Hepatocyte (in vitro differentiated cells): ENCODE measurements around the gene SDC4.

Source experiments
- CTCF ChIP-seq: fragments of 200-600 bp; sonication (generic); IDR thresholded peaks from 2 replicates; pipeline ENCODE4 v1.5.1; 2016; ENCODE audit warnings: antibody characterized with exemption, mild to moderate bottlenecking; ENCODE audit not compliant: poor library complexity
- EZH2phosphoT487 ChIP-seq: fragments of 200-600 bp; sonication (generic); IDR thresholded peaks from one replicate; pipeline ENCODE4 v1.6.1; 2018; ENCODE audit warnings: antibody characterized with exemption, mild to moderate bottlenecking, low read depth, moderate library complexity; ENCODE audit not compliant: unreplicated experiment, severe bottlenecking

GRCh38 chr20:45307076-45307640 is 41.1 kb downstream of the SDC4 start:
- TF ChIP-seq EZH2phosphoT487 (no peak), CTCF (no peak)
